Karpas-422 (cell line): ENCODE measurements around the gene ARSA. TPM values are rescaled to one million over a fixed set of nuclear protein-coding genes. Genes with fewer than 3 reads are reported as not detected.
A peak's percentile ranks its signal among the peaks of the same experiment; 100 is the strongest.
"Not testable (repeated sequence)": the region's sequence is repeated elsewhere in the genome, so short reads cannot be mapped to it uniquely, and the experiment has no call there.

Source experiments
- DNase-seq: peaks from one replicate; pipeline ENCODE4 v3.0.0-alpha.2; 2015
- H2AFZ ChIP-seq: fragments of 200-600 bp; sonication (generic); 2 replicates; pipeline ENCODE4 v1.6.1; 2014; ENCODE audit warnings: antibody characterized with exemption, low read length, mixed read lengths
- H3K27ac ChIP-seq: fragments of 200-600 bp; sonication (generic); 2 replicates; pipeline ENCODE4 v1.5.1; 2014; ENCODE audit warnings: mild to moderate bottlenecking, low read length, moderate library complexity
- H3K27me3 ChIP-seq: fragments of 200-600 bp; sonication (generic); 2 replicates; pipeline ENCODE4 v1.6.1; 2014; ENCODE audit warnings: low read length, mixed read lengths
- H3K36me3 ChIP-seq: fragments of 200-600 bp; sonication (generic); 2 replicates; pipeline ENCODE4 v1.6.1; 2014; ENCODE audit warnings: low read length, mixed read lengths; ENCODE audit not compliant: insufficient read depth
- H3K4me1 ChIP-seq: fragments of 200-600 bp; sonication (generic); 2 replicates; pipeline ENCODE4 v1.6.1; 2014; ENCODE audit warnings: mild to moderate bottlenecking, low read length, mixed read lengths
- H3K4me2 ChIP-seq: fragments of 200-600 bp; sonication (generic); 2 replicates; pipeline ENCODE4 v1.6.1; 2014; ENCODE audit warnings: low read length, low read depth, mild to moderate bottlenecking; ENCODE audit not compliant: poor library complexity, severe bottlenecking
- H3K4me3 ChIP-seq: fragments of 200-600 bp; sonication (generic); 2 replicates; pipeline ENCODE4 v1.5.1; 2014; ENCODE audit warnings: mild to moderate bottlenecking, antibody characterized with exemption, low read length, mixed read lengths
- H3K79me2 ChIP-seq: fragments of 200-600 bp; sonication (generic); 2 replicates; pipeline ENCODE4 v1.6.1; 2014; ENCODE audit warnings: mild to moderate bottlenecking, low read length, mixed read lengths
- H3K9ac ChIP-seq: fragments of 200-600 bp; sonication (generic); 2 replicates; pipeline ENCODE4 v1.6.0; 2014; ENCODE audit warnings: low read length
- H3K9me2 ChIP-seq: fragments of 200-600 bp; sonication (generic), shearing (Covaris generic); replicated peaks from 2 replicates; pipeline ENCODE4 v1.6.0; 2014; ENCODE audit warnings: mild to moderate bottlenecking, low read length, moderate library complexity; ENCODE audit not compliant: insufficient read depth
- H3K9me3 ChIP-seq: fragments of 300-700, 200-600 bp; sonication (generic); 2 replicates; pipeline ENCODE4 v1.6.1; 2014; ENCODE audit warnings: low read length, mixed read lengths
- H4K20me1 ChIP-seq: fragments of 200-600 bp; sonication (generic); 2 replicates; pipeline ENCODE4 v1.6.1; 2014; ENCODE audit warnings: mild to moderate bottlenecking, antibody characterized with exemption, low read length, low read depth; ENCODE audit not compliant: insufficient read depth
- total RNA-seq: library from RNA; depleted of rRNA; stranded (reverse); fragments of >200 nt; shearing (Covaris generic); gene quantifications from 2 replicates; pipeline ENCODE4 v1.2.3, GENCODE V29; 2014; ENCODE audit warnings: low replicate concordance

ARSA gene
- total RNA-seq, 1 experiment from 2014 or later = 24.3 TPM

DNA sequence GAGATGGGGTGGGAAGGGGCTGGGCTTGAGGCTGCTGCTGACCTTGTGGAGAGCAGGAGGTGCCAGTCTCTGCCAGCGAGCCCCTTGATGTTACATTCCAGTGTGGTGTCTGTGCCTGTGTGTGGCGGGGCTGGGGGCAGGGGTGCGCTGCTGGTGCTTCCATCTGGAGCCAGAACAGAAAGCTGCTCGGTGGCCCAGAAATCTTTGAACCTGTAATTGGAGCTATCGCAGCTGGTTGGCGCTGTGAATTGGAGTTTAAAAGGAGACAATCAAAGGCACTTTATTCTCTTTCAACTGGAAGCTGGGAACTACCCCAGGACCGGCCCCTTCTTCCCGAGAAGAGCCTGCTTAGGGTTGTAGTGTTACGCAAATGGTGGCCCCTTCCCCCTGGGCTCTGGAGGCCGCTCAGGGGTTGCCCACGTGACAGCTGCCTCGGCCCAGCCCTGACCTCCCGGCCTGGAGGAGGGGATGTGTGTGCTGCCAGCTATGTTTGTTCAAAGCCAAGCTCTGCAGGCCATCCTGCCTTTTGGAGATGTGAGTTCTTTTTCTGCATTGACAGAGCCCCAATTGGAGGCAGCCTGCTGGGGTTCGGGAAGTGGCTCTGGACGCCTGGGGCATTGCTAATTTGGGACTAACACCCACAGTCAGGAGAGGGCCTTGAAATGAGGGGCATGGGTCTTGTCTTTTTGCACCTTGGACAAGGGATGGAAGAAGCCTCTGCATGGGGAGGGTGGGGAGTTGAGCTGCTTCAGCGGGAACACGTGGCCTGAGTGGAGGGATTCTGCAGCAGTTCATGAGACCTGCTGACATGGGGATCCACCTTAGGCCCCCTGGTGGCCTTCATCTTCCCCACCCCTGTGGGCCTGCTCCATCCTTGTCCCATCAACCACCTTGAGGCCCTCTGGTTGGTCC is 14.0 kb upstream of the ARSA start:
- H3K4me3 ChIP-seq = no peak overlapping the region
- H3K36me3 ChIP-seq = no peaks in the 10 kb centered on the region
- no peaks in the 10 kb centered on the region for H4K20me1 ChIP-seq
- no peak overlapping the region for H3K9ac ChIP-seq
- no peaks in the 10 kb centered on the region for H3K9me3 ChIP-seq
- peak; percentile 79 for DNase-seq
- peaks cover 7% of the 10 kb centered on the region for H3K4me1 ChIP-seq
- H3K27me3 ChIP-seq = 0 out of 2 replicates have a peak, but pooled peaks cover 2% of the 10 kb centered on the region
- no peaks in the 10 kb centered on the region for H3K9me2 ChIP-seq
- peak overlapping the region; percentile 39 for H3K4me2 ChIP-seq
- peak overlapping the region; percentile 96; the same call in 1 of the 2 replicates for H2AFZ ChIP-seq
- no peak overlapping the region for H3K27ac ChIP-seq
- H3K79me2 ChIP-seq = no peaks in the 10 kb centered on the region

DNA sequence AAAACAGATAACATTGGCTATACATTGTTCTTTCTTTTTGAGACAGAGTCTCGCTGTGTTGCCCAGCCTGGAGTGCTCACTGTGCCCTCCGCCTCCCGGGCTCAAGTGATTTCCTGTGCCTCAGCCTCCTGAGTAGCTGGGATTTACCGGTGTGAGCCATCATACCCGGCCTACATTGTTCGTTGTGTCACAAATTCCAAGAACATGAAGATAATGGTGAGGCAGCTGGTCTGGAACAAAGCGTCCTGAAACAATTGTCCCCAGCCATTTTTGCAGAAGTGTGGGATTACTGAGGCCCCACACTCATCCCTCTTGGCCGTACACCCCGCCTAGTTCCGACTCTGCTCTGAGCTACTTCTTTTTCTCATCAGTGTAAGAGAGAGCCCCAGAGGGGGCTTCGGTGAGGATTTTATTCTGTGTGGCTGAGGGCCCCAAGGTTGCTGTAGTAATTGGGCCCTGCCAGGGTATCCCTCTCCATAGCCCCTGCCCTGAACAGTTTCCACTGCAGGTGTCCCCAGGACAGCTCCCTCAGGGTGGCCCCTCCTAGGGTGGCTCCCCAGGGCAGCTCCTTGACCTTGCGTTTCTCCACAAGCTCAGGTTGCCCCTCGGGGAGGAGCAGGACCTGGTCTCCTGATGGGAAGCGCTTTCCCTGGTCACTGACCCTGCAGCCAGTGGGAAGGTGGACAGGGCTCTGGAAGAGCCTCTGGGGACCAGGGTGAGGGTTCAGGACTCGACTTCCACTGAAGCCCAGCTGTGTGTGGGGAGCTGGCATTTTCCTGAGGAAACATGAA is 13.1 kb upstream of the ARSA start:
- Histone ChIP-seq H3K9ac (no peak overlapping the region), H2AFZ (no peak overlapping the region), H3K4me3 (no peak overlapping the region), H3K4me2 (no peak overlapping the region), H3K27ac (no peak overlapping the region), H3K79me2 (no peaks in the 10 kb centered on the region), H3K9me3 (no peaks in the 10 kb centered on the region), H3K9me2 (no peaks in the 10 kb centered on the region), H3K27me3 (0 out of 2 replicates have a peak, but pooled peaks cover 2% of the 10 kb centered on the region), H4K20me1 (no peaks in the 10 kb centered on the region), H3K36me3 (no peaks in the 10 kb centered on the region), H3K4me1 (peaks cover 7% of the 10 kb centered on the region)
- DNase-seq = no peak

DNA sequence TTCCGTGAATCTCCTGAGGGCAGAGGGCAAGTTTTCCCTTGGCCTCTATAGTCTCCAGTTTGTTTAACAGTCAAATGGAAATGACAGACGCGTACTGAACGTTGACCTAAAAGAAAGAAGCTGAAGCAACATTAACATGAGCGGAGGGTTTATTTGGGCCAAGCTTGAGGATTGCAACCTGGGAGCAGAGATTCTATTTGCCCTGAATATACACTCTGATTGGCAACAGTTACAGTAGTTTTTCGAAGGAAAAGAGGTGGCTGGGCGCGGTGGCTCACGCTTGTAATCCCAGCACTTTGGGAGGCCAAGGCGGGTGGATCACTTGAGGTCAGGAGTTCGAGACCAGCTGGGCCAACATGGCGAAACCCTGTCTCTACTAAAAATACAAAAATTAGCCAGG is 12.3 kb upstream of the ARSA start:
- H3K36me3 ChIP-seq, H2AFZ ChIP-seq, DNase-seq, H3K9me2 ChIP-seq, H3K4me2 ChIP-seq, H3K4me1 ChIP-seq, H3K4me3 ChIP-seq, H3K27ac ChIP-seq, H3K9ac ChIP-seq, H3K27me3 ChIP-seq, H3K9me3 ChIP-seq, H4K20me1 ChIP-seq, H3K79me2 ChIP-seq: not testable (repeated sequence)

DNA sequence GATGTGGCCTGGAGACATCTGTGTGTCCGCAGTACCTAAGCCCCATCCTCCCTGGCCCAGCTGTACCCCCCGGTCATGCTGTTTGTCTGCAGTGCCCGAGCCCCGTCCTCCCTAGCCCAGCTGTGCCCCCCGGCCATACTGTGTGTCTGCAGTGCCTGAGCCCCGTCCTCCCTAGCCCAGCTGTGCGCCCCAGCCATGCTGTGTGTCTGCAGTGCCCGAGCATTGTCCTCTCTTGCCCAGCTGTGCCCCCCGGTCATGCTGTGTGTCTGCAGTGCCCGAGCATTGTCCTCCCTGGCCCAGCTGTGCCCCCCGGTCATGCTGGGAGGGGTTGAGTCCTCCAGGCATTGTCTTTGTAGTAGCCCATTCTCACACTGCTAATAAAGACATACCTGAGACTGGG is 7.6 kb upstream of the ARSA start:
- H3K9me3 ChIP-seq = no peaks in the 10 kb centered on the region
- H3K4me1 ChIP-seq = no peaks in the 10 kb centered on the region
- DNase-seq = no peak
- no peaks in the 10 kb centered on the region for H3K79me2 ChIP-seq
- H3K9me2 ChIP-seq = no peaks in the 10 kb centered on the region
- H4K20me1 ChIP-seq = no peaks in the 10 kb centered on the region
- H3K27ac ChIP-seq = no peak overlapping the region
- no peak overlapping the region for H2AFZ ChIP-seq
- no peak overlapping the region for H3K4me3 ChIP-seq
- no peak overlapping the region for H3K4me2 ChIP-seq
- H3K36me3 ChIP-seq = no peaks in the 10 kb centered on the region
- no peak overlapping the region for H3K9ac ChIP-seq
- 0 out of 2 replicates have a peak, but pooled peaks cover 2% of the 10 kb centered on the region for H3K27me3 ChIP-seq

DNA sequence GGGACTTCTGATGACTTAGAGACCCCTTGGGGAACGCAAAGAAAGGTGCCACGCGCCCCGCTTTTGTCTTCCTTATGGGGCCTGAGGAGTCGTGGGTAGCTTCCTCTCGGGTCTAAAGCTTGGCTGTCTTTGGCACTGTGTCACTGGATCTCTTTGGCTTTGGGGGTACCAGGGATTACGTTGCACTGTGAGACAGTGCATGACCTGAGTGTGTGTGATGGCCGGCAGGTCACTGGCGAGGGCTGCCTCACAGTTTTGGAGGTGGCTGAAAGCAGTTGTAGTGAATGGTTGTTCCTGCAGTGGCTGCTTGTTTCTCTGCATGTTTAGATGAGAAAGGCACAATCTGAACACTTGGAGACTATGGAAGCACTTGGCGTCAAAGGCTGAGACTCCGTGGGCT is 5.8 kb upstream of the ARSA start:
- Histone ChIP-seq H3K4me2 (no peak overlapping the region), H3K4me1 (peaks cover 3% of the 10 kb centered on the region), H2AFZ (no peak overlapping the region), H3K9ac (no peak overlapping the region), H3K36me3 (no peaks in the 10 kb centered on the region), H3K27ac (no peak overlapping the region), H3K9me2 (no peaks in the 10 kb centered on the region), H4K20me1 (no peaks in the 10 kb centered on the region), H3K4me3 (no peak overlapping the region), H3K79me2 (no peaks in the 10 kb centered on the region), H3K9me3 (no peaks in the 10 kb centered on the region), H3K27me3 (0 out of 2 replicates have a peak, but pooled peaks cover 2% of the 10 kb centered on the region)
- no peak for DNase-seq

DNA sequence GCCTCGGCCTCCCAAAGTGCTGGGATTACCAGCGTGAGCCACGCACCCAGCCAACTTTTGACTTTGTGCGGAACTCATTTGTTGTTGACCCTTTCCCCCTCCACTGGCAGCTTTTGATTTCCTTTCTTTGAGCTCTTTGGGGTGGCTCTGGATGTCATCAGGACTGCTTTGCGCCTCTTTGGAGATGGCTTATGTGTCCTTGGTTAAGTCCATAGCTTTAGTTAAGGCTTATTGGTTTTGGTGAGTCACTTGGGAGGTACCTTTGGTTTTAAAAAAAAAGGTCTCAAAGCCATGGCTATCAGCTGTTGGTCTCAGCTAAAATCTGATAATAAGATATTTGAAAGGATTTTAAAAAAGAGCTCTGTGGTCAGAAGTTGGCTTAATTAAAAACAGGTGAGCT is 5.1 kb upstream of the ARSA start:
- H3K4me2 ChIP-seq = no peak overlapping the region
- no peak overlapping the region for H3K27ac ChIP-seq
- H3K4me3 ChIP-seq = no peak overlapping the region
- no peak overlapping the region for H3K9ac ChIP-seq
- H3K9me3 ChIP-seq = no peaks in the 10 kb centered on the region
- no peak for DNase-seq
- no peaks in the 10 kb centered on the region for H4K20me1 ChIP-seq
- H3K36me3 ChIP-seq = no peaks in the 10 kb centered on the region
- H3K9me2 ChIP-seq = no peaks in the 10 kb centered on the region
- H3K27me3 ChIP-seq = 0 out of 2 replicates have a peak, but pooled peaks cover 2% of the 10 kb centered on the region
- H2AFZ ChIP-seq = no peak overlapping the region
- H3K79me2 ChIP-seq = no peaks in the 10 kb centered on the region
- H3K4me1 ChIP-seq = peaks cover 7% of the 10 kb centered on the region

DNA sequence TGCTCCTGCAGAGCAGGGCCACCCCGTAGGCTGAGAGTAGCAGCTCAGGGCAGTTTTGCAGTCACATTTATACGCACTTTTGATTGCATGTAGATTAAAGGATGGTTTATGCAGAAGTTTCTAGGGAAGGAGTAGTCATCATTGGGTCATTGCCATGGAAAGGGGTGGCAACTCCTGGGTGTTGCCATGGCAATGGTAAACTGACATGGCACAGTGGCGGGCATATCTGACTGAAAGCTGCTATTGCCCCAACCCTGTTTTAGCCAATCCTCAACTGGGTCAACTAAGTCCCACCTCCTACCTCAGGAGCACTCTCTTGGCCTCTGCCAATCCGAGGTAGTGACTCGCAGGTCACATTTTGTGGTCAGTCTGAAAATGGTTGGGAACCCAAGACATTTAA is 2.4 kb upstream of the ARSA start:
- H3K9ac ChIP-seq = no peak overlapping the region
- no peaks in the 10 kb centered on the region for H3K9me2 ChIP-seq
- H3K4me3 ChIP-seq = no peak overlapping the region
- DNase-seq = no peak
- no peak overlapping the region for H3K27ac ChIP-seq
- no peak overlapping the region for H3K4me2 ChIP-seq
- H3K9me3 ChIP-seq = no peaks in the 10 kb centered on the region
- peaks cover 9% of the 10 kb centered on the region for H3K79me2 ChIP-seq
- H3K27me3 ChIP-seq = no peaks in the 10 kb centered on the region
- H4K20me1 ChIP-seq = no peaks in the 10 kb centered on the region
- H3K36me3 ChIP-seq = no peaks in the 10 kb centered on the region
- no peak overlapping the region for H2AFZ ChIP-seq
- H3K4me1 ChIP-seq = peaks cover 18% of the 10 kb centered on the region

DNA sequence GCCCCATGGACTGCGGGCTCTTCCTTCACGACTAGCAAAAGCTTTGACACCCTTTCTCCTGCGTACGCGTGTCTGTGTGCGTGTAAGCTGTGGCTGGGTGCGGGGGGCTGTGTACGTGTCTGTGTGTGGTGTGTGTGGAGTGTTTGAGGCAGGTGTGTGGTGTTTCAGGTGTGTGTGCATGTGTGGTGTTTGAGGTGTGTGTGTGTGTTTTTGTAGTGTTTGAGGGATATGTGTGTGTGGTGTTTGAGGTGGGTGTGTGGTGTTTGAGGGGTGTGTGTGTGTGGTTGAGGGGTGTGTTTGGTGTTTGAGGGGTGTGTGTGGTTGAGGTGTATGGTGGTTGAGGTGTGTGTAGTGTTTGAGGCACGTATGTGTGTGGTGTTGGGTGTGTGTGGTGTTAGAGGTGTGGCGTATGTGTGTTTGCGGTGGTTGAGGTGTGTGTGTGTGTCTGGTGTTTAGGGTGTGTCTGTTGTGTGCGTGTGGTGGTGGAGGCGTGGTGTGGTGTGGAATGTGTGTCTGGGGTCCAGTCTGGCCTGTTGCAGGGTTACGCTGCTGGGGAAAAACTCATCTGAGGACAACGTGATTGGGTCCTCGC is 687 bp upstream of the ARSA start:
- peak overlapping the region; percentile 97 for H3K4me2 ChIP-seq
- no peak overlapping the region for H3K27ac ChIP-seq
- no peak for DNase-seq
- no peaks in the 10 kb centered on the region for H3K36me3 ChIP-seq
- peaks cover 9% of the 10 kb centered on the region for H3K79me2 ChIP-seq
- H3K27me3 ChIP-seq = no peaks in the 10 kb centered on the region
- peak overlapping the region; percentile 96 for H2AFZ ChIP-seq
- H3K9me3 ChIP-seq = no peaks in the 10 kb centered on the region
- H3K9me2 ChIP-seq = no peaks in the 10 kb centered on the region
- H3K4me1 ChIP-seq = peaks cover 18% of the 10 kb centered on the region
- peak overlapping the region; percentile 95 for H3K9ac ChIP-seq
- peak overlapping the region; percentile 90 for H3K4me3 ChIP-seq
- H4K20me1 ChIP-seq = no peaks in the 10 kb centered on the region
